CD14-positive monocyte (primary cell): ENCODE measurements around the gene SMAGP. TPM values are rescaled to one million over a fixed set of nuclear protein-coding genes. Genes with fewer than 3 reads are reported as not detected.

Source experiments
- DNase-seq, 3 donors: peaks; one replicate each; pipeline ENCODE4 v3.0.0-alpha.2; 2011 to 2022
- H2AFZ ChIP-seq: 2 replicates; pipeline ENCODE4 v1.6.0; 2012; ENCODE audit warnings: mild to moderate bottlenecking, low read depth, low read length, inconsistent platforms; ENCODE audit not compliant: insufficient read depth, poor library complexity, severe bottlenecking
- H3K27ac ChIP-seq, 2 donors: 1 replicate in 1 of 2; 2 replicates in 1 of 2; pipeline ENCODE4 v1.5.1; 2012 to 2013; ENCODE audit warnings: low read length in 2 of 2, control low read depth in 1 of 2, inconsistent platforms in 1 of 2, low read depth in 1 of 2, mild to moderate bottlenecking in 1 of 2
- H3K27me3 ChIP-seq, 2 donors: one replicate each; pipeline versions ENCODE4 v1.6.0 to v1.6.1; 2011 to 2013; ENCODE audit warnings: low read length in 2 of 2; ENCODE audit not compliant: control insufficient read depth in 2 of 2, insufficient read depth in 2 of 2
- H3K36me3 ChIP-seq, 2 donors: replicated peaks in 1 of 2; 1 replicate in 1 of 2; 2 replicates in 1 of 2; pipeline versions ENCODE4 v1.5.1 to v1.6.1; 2012 to 2013; ENCODE audit warnings: low read length in 2 of 2, control low read depth in 1 of 2, inconsistent platforms in 1 of 2, mild to moderate bottlenecking in 1 of 2; ENCODE audit not compliant: insufficient read depth in 2 of 2, control insufficient read depth in 1 of 2
- H3K4me1 ChIP-seq, 2 donors: 1 replicate in 1 of 2; 2 replicates in 1 of 2; pipeline versions ENCODE4 v1.5.1 to v1.6.1; 2012 to 2013; ENCODE audit warnings: low read length in 2 of 2, control low read depth in 1 of 2, inconsistent platforms in 1 of 2, mild to moderate bottlenecking in 1 of 2, moderate library complexity in 1 of 2; ENCODE audit not compliant: insufficient read depth in 2 of 2, control insufficient read depth in 1 of 2
- H3K4me2 ChIP-seq: replicated peaks from 2 replicates; pipeline ENCODE3; 2012; ENCODE audit warnings: low read length, moderate library complexity, mild to moderate bottlenecking; ENCODE audit not compliant: poor library complexity, severe bottlenecking; ENCODE audit errors: extremely low read depth
- H3K4me3 ChIP-seq, 3 experiments: fragments of 200-600 bp in 1 of 3; sonication (generic) in 1 of 3; replicated peaks in 1 of 3; 1 replicate in 2 of 3; 2 replicates in 1 of 3; pipeline ENCODE4 v1.5.1; 2011 to 2013; ENCODE audit warnings: low read length in 3 of 3, mild to moderate bottlenecking in 3 of 3, control low read depth in 2 of 3, low read depth in 2 of 3, inconsistent platforms in 1 of 3, moderate library complexity in 1 of 3
- H3K79me2 ChIP-seq: 2 replicates; pipeline ENCODE4 v1.6.0; 2012; ENCODE audit warnings: mild to moderate bottlenecking, control low read depth, inconsistent platforms, low read length, moderate library complexity; ENCODE audit not compliant: insufficient read depth
- H3K9ac ChIP-seq: 2 replicates; pipeline ENCODE4 v1.6.0; 2017; ENCODE audit warnings: low read length, mild to moderate bottlenecking; ENCODE audit not compliant: insufficient read depth, poor library complexity, severe bottlenecking
- H3K9me3 ChIP-seq, 2 donors: replicated peaks in 1 of 2; 1 replicate in 1 of 2; 2 replicates in 1 of 2; pipeline versions ENCODE4 v1.5.1 to v1.6.1; 2012 to 2013; ENCODE audit warnings: low read length in 2 of 2, control low read depth in 1 of 2; ENCODE audit not compliant: control insufficient read depth in 1 of 2, insufficient read depth in 1 of 2
- H4K20me1 ChIP-seq: 2 replicates; pipeline ENCODE4 v1.6.0; 2012; ENCODE audit warnings: mild to moderate bottlenecking, low read length, control low read depth, moderate library complexity; ENCODE audit not compliant: insufficient read depth
- H3K27ac Mint-ChIP-seq, 7 donors: one replicate each; pipeline ENCODE4 v1.8.0; 2020; ENCODE audit warnings: mild to moderate bottlenecking in 7 of 7, mixed read lengths in 7 of 7, moderate library complexity in 6 of 7, inconsistent platforms in 2 of 7
- H3K27me3 Mint-ChIP-seq, 3 donors: one replicate each; pipeline ENCODE4 v1.8.0; 2021 to 2022; ENCODE audit warnings: low read depth in 3 of 3, mild to moderate bottlenecking in 3 of 3, mixed read lengths in 3 of 3, moderate library complexity in 3 of 3, inconsistent platforms in 1 of 3
- H3K36me3 Mint-ChIP-seq, 2 donors: one replicate each; pipeline ENCODE4 v1.8.0; 2020; ENCODE audit warnings: mixed read lengths in 2 of 2, inconsistent platforms in 1 of 2, mild to moderate bottlenecking in 1 of 2
- H3K4me1 Mint-ChIP-seq: one replicate; pipeline ENCODE4 v1.8.0; 2020; ENCODE audit warnings: mild to moderate bottlenecking, mixed read lengths
- H3K4me3 Mint-ChIP-seq, 2 donors: one replicate each; pipeline ENCODE4 v1.8.0; 2020; ENCODE audit warnings: mild to moderate bottlenecking in 2 of 2, mixed read lengths in 2 of 2, moderate library complexity in 1 of 2
- H3K9me3 Mint-ChIP-seq, 7 donors: one replicate each; pipeline ENCODE4 v1.8.0; 2020 to 2022; ENCODE audit warnings: mixed read lengths in 7 of 7, mild to moderate bottlenecking in 6 of 7, moderate library complexity in 6 of 7, inconsistent platforms in 2 of 7
- WGBS: methylation state at CpG from one replicate; pipeline ENCODE4 v1.1.5; 2013; ENCODE audit warnings: missing lambda C conversion rate; ENCODE audit not compliant: insufficient coverage; 5-methylcytosine and 5-hydroxymethylcytosine counted together
- intact Hi-C, 2 donors: fragments of 100-400 bp; cut with micrococcal nuclease; formaldehyde crosslinking; loops; one replicate each; pipeline versions ENCODE4 v1.15.0 to v1.15.1; 2023
- polyA plus RNA-seq, 3 donors: library from polyadenylated mRNA; depleted of rRNA in 1 of 3; unstranded in 2 of 3; stranded (reverse) in 1 of 3; fragments of 300-500 nt in 2 of 3; fragments of >200 nt in 1 of 3; fragmentation: Illumina TruSeq in 2 of 3; gene quantifications; 1 replicate in 2 of 3; 2 replicates in 1 of 3; pipeline ENCODE4 v1.2.3, GENCODE V29; 2012 to 2021
- TF ChIP-seq, protein P1 (sequence below): fragments of 200-600 bp; IDR thresholded peaks from one replicate; pipeline ENCODE4 v1.8.0; 2022; ENCODE audit warnings: antibody characterized with exemption, mild to moderate bottlenecking

The SMAGP gene
- polyA plus RNA-seq, 3 donors, result 2.6 to 6.6 (median 3.0) TPM

DNA sequence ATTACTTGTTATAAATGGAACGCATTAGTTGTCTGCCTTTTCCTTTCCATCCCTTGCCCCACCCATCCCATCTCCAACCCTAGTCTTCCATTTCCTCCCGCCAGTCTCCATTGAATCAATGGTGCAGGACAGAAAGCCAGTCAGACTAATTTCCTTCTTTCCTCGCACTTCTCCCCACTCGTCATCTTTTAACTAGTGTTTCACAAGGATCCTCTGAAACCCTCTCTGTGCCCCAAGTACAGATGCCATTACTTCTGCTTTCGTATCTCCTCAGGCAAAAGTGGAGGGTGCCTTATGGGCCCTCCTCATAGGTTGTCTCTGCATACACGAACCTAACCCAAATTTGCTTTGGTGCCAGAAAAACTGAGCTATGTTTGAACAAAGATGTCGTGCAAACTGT lies 27.3 kb downstream of the SMAGP start:
- Mint-ChIP-seq H3K9me3 (peaks cover 0 to 3% (median 0%) of the 10 kb centered on the region in 7 donors), H3K36me3 (peaks cover 42 to 64% of the 10 kb centered on the region in 2 donors), H3K4me3 (peak overlapping the region; percentile 37 to 66), H3K4me1 (peaks cover 79% of the 10 kb centered on the region), H3K27ac (peak overlapping the region; percentile 91 to 99 (median 97)), H3K27me3 (peaks cover 0 to 4% (median 0%) of the 10 kb centered on the region in 3 donors)
- peaks cover 50% of the 10 kb centered on the region for H3K79me2 ChIP-seq
- H2AFZ ChIP-seq, result no peak overlapping the region
- no peak overlapping the region for H3K9ac ChIP-seq
- peak overlapping the region in 1 of 2 donors; percentile 78 for H3K27ac ChIP-seq
- WGBS, result 8% methylated on average over 6 of the region's 7 CpGs
- peaks cover 88 to 91% of the 10 kb centered on the region in 2 donors for H3K4me1 ChIP-seq
- H3K9me3 ChIP-seq, result no peaks in the 10 kb centered on the region
- H3K4me2 ChIP-seq, result peak overlapping the region; percentile 90
- peaks cover 28 to 33% of the 10 kb centered on the region in 2 donors for H3K36me3 ChIP-seq
- DNase-seq, result peak; percentile 69 to 84 (median 84)
- H4K20me1 ChIP-seq, result peaks cover 10% of the 10 kb centered on the region
- intact Hi-C loops, result loop anchor here in 1 of 2 donors (10.0 kb wide), 3 partner anchors 68 to 198 kb away; partner anchors contain the start of genes CSRNP2, LETMD1 and TFCP2
- H3K27me3 ChIP-seq, result no peaks in the 10 kb centered on the region
- H3K4me3 ChIP-seq, result peak overlapping the region in 1 of 3 experiments; percentile 94
- TF ChIP-seq, protein P1, sequence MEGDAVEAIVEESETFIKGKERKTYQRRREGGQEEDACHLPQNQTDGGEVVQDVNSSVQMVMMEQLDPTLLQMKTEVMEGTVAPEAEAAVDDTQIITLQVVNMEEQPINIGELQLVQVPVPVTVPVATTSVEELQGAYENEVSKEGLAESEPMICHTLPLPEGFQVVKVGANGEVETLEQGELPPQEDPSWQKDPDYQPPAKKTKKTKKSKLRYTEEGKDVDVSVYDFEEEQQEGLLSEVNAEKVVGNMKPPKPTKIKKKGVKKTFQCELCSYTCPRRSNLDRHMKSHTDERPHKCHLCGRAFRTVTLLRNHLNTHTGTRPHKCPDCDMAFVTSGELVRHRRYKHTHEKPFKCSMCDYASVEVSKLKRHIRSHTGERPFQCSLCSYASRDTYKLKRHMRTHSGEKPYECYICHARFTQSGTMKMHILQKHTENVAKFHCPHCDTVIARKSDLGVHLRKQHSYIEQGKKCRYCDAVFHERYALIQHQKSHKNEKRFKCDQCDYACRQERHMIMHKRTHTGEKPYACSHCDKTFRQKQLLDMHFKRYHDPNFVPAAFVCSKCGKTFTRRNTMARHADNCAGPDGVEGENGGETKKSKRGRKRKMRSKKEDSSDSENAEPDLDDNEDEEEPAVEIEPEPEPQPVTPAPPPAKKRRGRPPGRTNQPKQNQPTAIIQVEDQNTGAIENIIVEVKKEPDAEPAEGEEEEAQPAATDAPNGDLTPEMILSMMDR, result no peak

DNA sequence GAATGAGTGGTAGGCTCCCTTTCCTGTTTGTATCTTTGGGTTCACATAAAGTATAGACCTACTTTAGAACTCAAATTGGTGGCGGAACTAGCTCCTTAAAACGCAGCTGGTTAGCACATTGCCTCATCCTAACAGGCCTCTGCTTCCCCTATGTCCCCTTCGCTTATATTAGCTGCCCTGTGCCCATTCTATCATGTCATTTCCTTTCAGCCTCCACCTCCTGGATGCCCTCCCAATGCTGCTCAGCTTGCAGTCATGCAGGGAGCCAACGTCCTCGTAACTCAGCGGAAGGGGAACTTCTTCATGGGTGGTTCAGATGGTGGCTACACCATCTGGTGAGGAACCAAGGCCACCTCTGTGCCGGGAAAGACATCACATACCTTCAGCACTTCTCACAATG lies 28.1 kb downstream of the SMAGP start:
- H3K9me3 ChIP-seq, result no peaks in the 10 kb centered on the region
- 11% methylated on average over 3 of the region's 7 CpGs for WGBS
- H3K27me3 Mint-ChIP-seq, result peaks cover 0 to 4% (median 0%) of the 10 kb centered on the region in 3 donors
- intact Hi-C loops, result loop anchor here in 1 of 2 donors (10.0 kb wide), 3 partner anchors 67 to 197 kb away; partner anchors contain the start of genes CSRNP2, LETMD1 and TFCP2
- H3K9me3 Mint-ChIP-seq, result peaks cover 0 to 3% (median 0%) of the 10 kb centered on the region in 7 donors
- H3K27me3 ChIP-seq, result no peaks in the 10 kb centered on the region
- H3K9ac ChIP-seq, result no peak overlapping the region
- peaks cover 82 to 85% of the 10 kb centered on the region in 2 donors for H3K4me1 ChIP-seq
- H3K79me2 ChIP-seq, result peaks cover 50% of the 10 kb centered on the region
- H3K4me3 Mint-ChIP-seq, result peak overlapping the region; percentile 49 to 77
- H3K36me3 ChIP-seq, result peaks cover 28 to 33% of the 10 kb centered on the region in 2 donors
- TF ChIP-seq, protein P1, result no peak
- peak; percentile 90 to 91 (median 90) for DNase-seq
- H3K36me3 Mint-ChIP-seq, result peaks cover 41 to 58% of the 10 kb centered on the region in 2 donors
- peaks cover 74% of the 10 kb centered on the region for H3K4me1 Mint-ChIP-seq
- peak overlapping the region; percentile 92 to 99 (median 97) for H3K27ac Mint-ChIP-seq
- H3K4me2 ChIP-seq, result peak overlapping the region; percentile 90
- H4K20me1 ChIP-seq, result peaks cover 10% of the 10 kb centered on the region
- no peak overlapping the region for H2AFZ ChIP-seq
- peak overlapping the region; percentile 45 to 78 for H3K27ac ChIP-seq
- peak overlapping the region in 1 of 3 experiments; percentile 94 for H3K4me3 ChIP-seq
